Measurements from ENCODE around the gene PLD3.

GRCh38 chr19:40388481-40388880, 40.0 kb downstream of the PLD3 start:
- no peak for TF ChIP-seq TARDBP (IDR thresholded peaks at IDR 0.05)
- TF ChIP-seq FOXA1 (IDR thresholded peaks at IDR 0.05): no peak
- TF ChIP-seq ELF4 (IDR thresholded peaks at IDR 0.05): no peak
- no peak for TF ChIP-seq SP1 (IDR thresholded peaks at IDR 0.05)
- TF ChIP-seq SUZ12 (IDR thresholded peaks at IDR 0.05): no peak
- TF ChIP-seq FOXM1 (IDR thresholded peaks at IDR 0.05; ENCODE audit: borderline replicate concordance): no peak
- no peak for TF ChIP-seq FOXK2 (IDR thresholded peaks at IDR 0.05)
- no peak for TF ChIP-seq PKNOX1 (IDR thresholded peaks at IDR 0.05)
- no peak for TF ChIP-seq BHLHE40 (IDR thresholded peaks at IDR 0.05; ENCODE audit: borderline replicate concordance)
- TF ChIP-seq ARNT (IDR thresholded peaks at IDR 0.05): no peak
- no peak for TF ChIP-seq HDGF (IDR thresholded peaks at IDR 0.05; ENCODE audit: borderline replicate concordance)
